ENCODE data around the gene TRAF1. TPM values are rescaled to one million over a fixed set of nuclear protein-coding genes. Genes with fewer than 3 reads are reported as not detected.

TRAF1 gene
- total and polyA plus RNA-seq, 2 of the 13 experiments (the other 11 are each of a cell fraction or from before 2014, with no cell fraction given): 0.44 to 1.0 TPM

GRCh38 chr9:120904061-120904977, 22.3 kb downstream of the TRAF1 start (continued):
- TF ChIP-seq CHD4 (IDR thresholded peaks at IDR 0.05; ENCODE audit: borderline replicate concordance, low read length) (no peak), ZNF720 (CRISPR knock-in tag; IDR thresholded peaks at IDR 0.05) (no peak), ZNF282 (IDR thresholded peaks at IDR 0.05; ENCODE audit: partially characterized antibody) (no peak), NR0B2 (CRISPR knock-in tag; IDR thresholded peaks at IDR 0.05) (no peak), ZNF333 (CRISPR knock-in tag; IDR thresholded peaks at IDR 0.05; ENCODE audit: borderline replicate concordance) (no peak)

- BruUV-seq (replicated peaks): no TSS peak
- ChIA-PET POLR2A (no interaction called here), CTCF (ENCODE audit: low intra/inter-chr PET ratio, low total read pairs) (no interaction called here)
- Histone ChIP-seq H3K79me2 (ENCODE audit: insufficient read depth, low read length) (no peaks in the 10 kb centered on the region), H3K4me2 (ENCODE audit: low read depth, low read length) (no peak overlapping the region), H2AFZ (ENCODE audit: low read length) (no peak overlapping the region), H3K36me3 (replicated peaks in 1 of 2; ENCODE audit: control insufficient read depth in 1 of 2, insufficient read depth in 2 of 2, low read length in 2 of 2) (no peaks in the 10 kb centered on the region), H3K4me3 (replicated peaks in 1 of 3; ENCODE audit: insufficient read depth in 1 of 3, low read depth in 2 of 3, low read length in 3 of 3) (no peak overlapping the region), H3K9me3 (ENCODE audit: low read length) (no peaks in the 10 kb centered on the region), H3K9ac (ENCODE audit: insufficient read depth, low read depth, low read length) (no peak overlapping the region), H4K20me1 (ENCODE audit: insufficient read depth, low read length) (no peaks in the 10 kb centered on the region), H3K27ac (ENCODE audit: extremely low read length, insufficient read depth, low read length) (no peak overlapping the region), H3K27me3 (ENCODE audit: control insufficient read depth in 1 of 2, insufficient read depth in 2 of 2, low read length in 2 of 2) (peaks cover 0 to 18% of the 10 kb centered on the region in 2 experiments; a peak in 2 of 5 replicates), H3K4me1 (ENCODE audit: insufficient read depth, low read length) (no peaks in the 10 kb centered on the region)
- no peak for ATAC-seq
- TF ChIP-seq ATF1 (CRISPR knock-in tag; IDR thresholded peaks at IDR 0.05): no peak
- TF ChIP-seq STAT5B (CRISPR knock-in tag; IDR thresholded peaks at IDR 0.05): no peak
- TF ChIP-seq ZBTB14 (CRISPR knock-in tag; IDR thresholded peaks at IDR 0.05): no peak
- TF ChIP-seq MBD4 (IDR thresholded peaks at IDR 0.05; ENCODE audit: borderline replicate concordance, low read length): no peak
- TF ChIP-seq CEBPG (CRISPR knock-in tag; IDR thresholded peaks at IDR 0.05): no peak
- no peak for TF ChIP-seq SIX1 (CRISPR knock-in tag; IDR thresholded peaks at IDR 0.05; ENCODE audit: borderline replicate concordance)
- no peak for TF ChIP-seq ZNF207 (IDR thresholded peaks at IDR 0.05; ENCODE audit: borderline replicate concordance)
- no peak for TF ChIP-seq ZBTB33 (CRISPR knock-in tag; IDR thresholded peaks at IDR 0.05)
- no peak for TF ChIP-seq ZNF580 (CRISPR knock-in tag; IDR thresholded peaks at IDR 0.05; ENCODE audit: borderline replicate concordance, low read depth)
- no peak for TF ChIP-seq STAG1 (CRISPR knock-in tag; IDR thresholded peaks at IDR 0.05)
- TF ChIP-seq NFIC (IDR thresholded peaks at IDR 0.05; ENCODE audit: low read length): no peak
- no peak for TF ChIP-seq ZNF652 (CRISPR knock-in tag; IDR thresholded peaks at IDR 0.05; ENCODE audit: borderline replicate concordance, low read depth)
- no peak for DNase-seq (ENCODE audit: low spot score)
- in situ Hi-C loops (cut with HindIII; ENCODE audit: extremely low pct_ligation_motif_present, low pct_unique_long_range_greater_than_20kb): no loop called here
- intact Hi-C loops (cut with micrococcal nuclease; ENCODE audit: unreplicated experiment): no loop called here
- WGBS (ENCODE audit: low lambda C conversion rate): 31% methylated on average over 12 of the region's 14 CpGs
- no peak for FAIRE-seq
Measured at GRCh38 chr9:120902569-120903535, 23.7 kb downstream of the TRAF1 start.

Data from HepG2 (cell line).